ENCODE results near the gene C12orf75.

- TF ChIP-seq CTCF (conservative IDR thresholded peaks at IDR 0.05; ENCODE audit: low read depth, low read length) (no peak), EZH2 (IDR thresholded peaks at IDR 0.05; ENCODE audit: borderline replicate concordance, low read depth, low read length, poor library complexity, severe bottlenecking) (no peak)
Observed at GRCh38 chr12:105386431-105386830, 55.9 kb downstream of the C12orf75 start.

Data from A673 (cell line).